OCI-LY1 (cell line): ENCODE measurements around the gene SDHC.

ENCODE experiments used
- EZH2 ChIP-seq: fragments of 200-600 bp; sonication (generic), shearing (Covaris generic); IDR thresholded peaks from 2 replicates; pipeline ENCODE4 v1.8.0; 2017; ENCODE audit warnings: borderline replicate concordance, mixed run types, mild to moderate bottlenecking, antibody characterized with exemption, low read length, moderate library complexity, mixed read lengths
- TF ChIP-seq, protein P1 (sequence below): fragments of 200-600 bp; sonication (generic), shearing (Covaris generic); IDR thresholded peaks from 2 replicates; pipeline ENCODE4 v1.5.1; 2017; ENCODE audit warnings: mild to moderate bottlenecking, antibody characterized with exemption, low read length, moderate library complexity, mixed read lengths

DNA sequence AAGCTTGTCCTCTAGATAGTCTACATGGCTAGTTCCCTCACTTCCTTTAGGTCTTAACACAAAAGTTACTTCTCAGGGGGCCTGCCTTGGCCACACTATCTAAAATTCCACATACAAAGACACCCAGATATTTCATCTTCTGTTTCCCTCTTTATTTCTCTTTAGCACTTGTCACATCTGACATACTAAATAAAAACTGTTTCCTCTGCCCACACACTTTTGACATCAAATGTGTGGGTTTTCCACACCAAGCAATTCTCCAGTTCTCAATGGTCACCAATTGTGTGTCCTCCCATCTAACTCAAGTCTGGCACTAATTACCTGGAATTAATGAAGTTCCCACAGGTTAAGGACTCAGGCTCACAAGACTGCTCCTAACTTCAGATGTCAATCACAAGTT is 79.0 kb downstream of the SDHC start:
- TF ChIP-seq, protein P1, sequence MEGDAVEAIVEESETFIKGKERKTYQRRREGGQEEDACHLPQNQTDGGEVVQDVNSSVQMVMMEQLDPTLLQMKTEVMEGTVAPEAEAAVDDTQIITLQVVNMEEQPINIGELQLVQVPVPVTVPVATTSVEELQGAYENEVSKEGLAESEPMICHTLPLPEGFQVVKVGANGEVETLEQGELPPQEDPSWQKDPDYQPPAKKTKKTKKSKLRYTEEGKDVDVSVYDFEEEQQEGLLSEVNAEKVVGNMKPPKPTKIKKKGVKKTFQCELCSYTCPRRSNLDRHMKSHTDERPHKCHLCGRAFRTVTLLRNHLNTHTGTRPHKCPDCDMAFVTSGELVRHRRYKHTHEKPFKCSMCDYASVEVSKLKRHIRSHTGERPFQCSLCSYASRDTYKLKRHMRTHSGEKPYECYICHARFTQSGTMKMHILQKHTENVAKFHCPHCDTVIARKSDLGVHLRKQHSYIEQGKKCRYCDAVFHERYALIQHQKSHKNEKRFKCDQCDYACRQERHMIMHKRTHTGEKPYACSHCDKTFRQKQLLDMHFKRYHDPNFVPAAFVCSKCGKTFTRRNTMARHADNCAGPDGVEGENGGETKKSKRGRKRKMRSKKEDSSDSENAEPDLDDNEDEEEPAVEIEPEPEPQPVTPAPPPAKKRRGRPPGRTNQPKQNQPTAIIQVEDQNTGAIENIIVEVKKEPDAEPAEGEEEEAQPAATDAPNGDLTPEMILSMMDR: no peak
- no peak for TF ChIP-seq EZH2
